ENCODE results near the gene CACNG6.
"Not testable (repeated sequence)": the region's sequence is repeated elsewhere in the genome, so short reads cannot be mapped to it uniquely, and the experiment has no call there.

The CACNG6 gene

DNA sequence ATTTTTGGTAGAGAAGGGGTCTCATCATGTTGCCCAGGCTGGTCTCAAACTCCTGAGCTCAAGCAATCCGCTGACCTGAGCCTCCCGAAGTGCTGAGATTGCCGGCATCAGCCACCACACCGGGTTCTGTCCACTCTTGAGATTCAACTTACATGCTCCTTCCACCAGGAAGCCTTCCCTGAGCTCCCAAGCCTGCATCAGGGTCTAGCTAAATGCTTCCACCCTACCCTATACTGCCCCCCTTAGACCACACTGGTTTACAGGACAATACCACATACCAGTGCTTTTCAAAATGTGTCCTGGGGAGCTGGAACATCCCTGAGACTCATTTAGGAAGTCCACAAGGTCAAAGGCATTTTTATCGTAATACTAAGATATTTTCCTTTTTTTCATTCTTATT, 43.8 kb upstream of the CACNG6 start:
- ATAC-seq: peak; percentile 47; the same call in 2 of the 3 replicates
- TF ChIP-seq, protein P1, sequence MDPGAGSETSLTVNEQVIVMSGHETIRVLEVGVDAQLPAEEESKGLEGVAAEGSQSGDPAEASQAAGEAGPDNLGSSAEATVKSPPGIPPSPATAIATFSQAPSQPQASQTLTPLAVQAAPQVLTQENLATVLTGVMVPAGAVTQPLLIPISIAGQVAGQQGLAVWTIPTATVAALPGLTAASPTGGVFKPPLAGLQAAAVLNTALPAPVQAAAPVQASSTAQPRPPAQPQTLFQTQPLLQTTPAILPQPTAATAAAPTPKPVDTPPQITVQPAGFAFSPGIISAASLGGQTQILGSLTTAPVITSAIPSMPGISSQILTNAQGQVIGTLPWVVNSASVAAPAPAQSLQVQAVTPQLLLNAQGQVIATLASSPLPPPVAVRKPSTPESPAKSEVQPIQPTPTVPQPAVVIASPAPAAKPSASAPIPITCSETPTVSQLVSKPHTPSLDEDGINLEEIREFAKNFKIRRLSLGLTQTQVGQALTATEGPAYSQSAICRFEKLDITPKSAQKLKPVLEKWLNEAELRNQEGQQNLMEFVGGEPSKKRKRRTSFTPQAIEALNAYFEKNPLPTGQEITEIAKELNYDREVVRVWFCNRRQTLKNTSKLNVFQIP (CRISPR knock-in tag; IDR thresholded peaks at IDR 0.05; ENCODE audit: borderline replicate concordance, low read depth): no peak
- TF ChIP-seq ZFP30 (CRISPR knock-in tag; IDR thresholded peaks at IDR 0.05) (no peak), BACH2 (CRISPR knock-in tag; IDR thresholded peaks at IDR 0.05; ENCODE audit: borderline replicate concordance) (no peak), PPARA (CRISPR knock-in tag; IDR thresholded peaks at IDR 0.05; ENCODE audit: borderline replicate concordance) (no peak), ESRRG (CRISPR knock-in tag; IDR thresholded peaks at IDR 0.05) (no peak), TCF4 (CRISPR knock-in tag; IDR thresholded peaks at IDR 0.05; ENCODE audit: borderline replicate concordance) (no peak), ZC3H10 (CRISPR knock-in tag; IDR thresholded peaks at IDR 0.05) (no peak), ZFP3 (CRISPR knock-in tag; IDR thresholded peaks at IDR 0.05) (no peak), RARB (CRISPR knock-in tag; IDR thresholded peaks at IDR 0.05) (no peak), GLIS3 (CRISPR knock-in tag; IDR thresholded peaks at IDR 0.05) (no peak), CSRNP3 (CRISPR knock-in tag; IDR thresholded peaks at IDR 0.05) (no peak), TSHZ2 (CRISPR knock-in tag; IDR thresholded peaks at IDR 0.05) (no peak), ZNF565 (CRISPR knock-in tag; conservative IDR thresholded peaks at IDR 0.05; ENCODE audit: low read depth) (no peak), SNAI2 (CRISPR knock-in tag; IDR thresholded peaks at IDR 0.05) (no peak), ZNF70 (CRISPR knock-in tag; IDR thresholded peaks at IDR 0.05) (no peak), TOX (CRISPR knock-in tag; IDR thresholded peaks at IDR 0.05; ENCODE audit: borderline replicate concordance) (no peak)
- TF ChIP-seq, protein P2, sequence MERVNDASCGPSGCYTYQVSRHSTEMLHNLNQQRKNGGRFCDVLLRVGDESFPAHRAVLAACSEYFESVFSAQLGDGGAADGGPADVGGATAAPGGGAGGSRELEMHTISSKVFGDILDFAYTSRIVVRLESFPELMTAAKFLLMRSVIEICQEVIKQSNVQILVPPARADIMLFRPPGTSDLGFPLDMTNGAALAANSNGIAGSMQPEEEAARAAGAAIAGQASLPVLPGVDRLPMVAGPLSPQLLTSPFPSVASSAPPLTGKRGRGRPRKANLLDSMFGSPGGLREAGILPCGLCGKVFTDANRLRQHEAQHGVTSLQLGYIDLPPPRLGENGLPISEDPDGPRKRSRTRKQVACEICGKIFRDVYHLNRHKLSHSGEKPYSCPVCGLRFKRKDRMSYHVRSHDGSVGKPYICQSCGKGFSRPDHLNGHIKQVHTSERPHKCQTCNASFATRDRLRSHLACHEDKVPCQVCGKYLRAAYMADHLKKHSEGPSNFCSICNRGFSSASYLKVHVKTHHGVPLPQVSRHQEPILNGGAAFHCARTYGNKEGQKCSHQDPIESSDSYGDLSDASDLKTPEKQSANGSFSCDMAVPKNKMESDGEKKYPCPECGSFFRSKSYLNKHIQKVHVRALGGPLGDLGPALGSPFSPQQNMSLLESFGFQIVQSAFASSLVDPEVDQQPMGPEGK (CRISPR knock-in tag; IDR thresholded peaks at IDR 0.05; ENCODE audit: borderline replicate concordance): no peak
- TF ChIP-seq, protein P3, sequence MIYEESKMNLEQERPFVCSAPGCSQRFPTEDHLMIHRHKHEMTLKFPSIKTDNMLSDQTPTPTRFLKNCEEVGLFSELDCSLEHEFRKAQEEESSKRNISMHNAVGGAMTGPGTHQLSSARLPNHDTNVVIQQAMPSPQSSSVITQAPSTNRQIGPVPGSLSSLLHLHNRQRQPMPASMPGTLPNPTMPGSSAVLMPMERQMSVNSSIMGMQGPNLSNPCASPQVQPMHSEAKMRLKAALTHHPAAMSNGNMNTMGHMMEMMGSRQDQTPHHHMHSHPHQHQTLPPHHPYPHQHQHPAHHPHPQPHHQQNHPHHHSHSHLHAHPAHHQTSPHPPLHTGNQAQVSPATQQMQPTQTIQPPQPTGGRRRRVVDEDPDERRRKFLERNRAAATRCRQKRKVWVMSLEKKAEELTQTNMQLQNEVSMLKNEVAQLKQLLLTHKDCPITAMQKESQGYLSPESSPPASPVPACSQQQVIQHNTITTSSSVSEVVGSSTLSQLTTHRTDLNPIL (CRISPR knock-in tag; IDR thresholded peaks at IDR 0.05; ENCODE audit: low read depth): no peak

- ATAC-seq: not testable (repeated sequence)
Observed at GRCh38 chr19:53948611-53949010, 42.8 kb upstream of the CACNG6 start.

DNA sequence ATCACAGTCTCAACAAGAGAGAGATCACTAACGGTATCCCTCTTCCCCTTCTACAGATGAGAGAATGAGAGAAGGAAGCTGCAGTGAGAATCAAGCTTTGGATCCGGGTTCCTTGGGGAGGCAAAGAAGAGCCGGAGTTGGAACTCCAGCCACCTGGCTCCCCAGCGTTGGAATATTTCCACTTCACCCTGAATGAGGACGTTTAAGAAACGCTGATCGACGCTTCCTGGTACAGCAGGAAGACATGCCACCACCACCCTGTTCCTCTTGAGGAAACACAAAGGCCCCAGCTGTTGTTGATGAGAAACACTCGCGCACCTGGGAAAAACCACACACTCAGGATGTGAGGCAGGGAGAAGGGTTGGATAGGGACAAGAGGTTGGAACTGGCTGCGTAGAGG, 40.0 kb upstream of the CACNG6 start:
- ATAC-seq: no peak
- TF ChIP-seq ZFP3 (CRISPR knock-in tag; IDR thresholded peaks at IDR 0.05): no peak
- TF ChIP-seq TOX (CRISPR knock-in tag; IDR thresholded peaks at IDR 0.05; ENCODE audit: borderline replicate concordance): no peak
- no peak for TF ChIP-seq TSHZ2 (CRISPR knock-in tag; IDR thresholded peaks at IDR 0.05)
- no peak for TF ChIP-seq CSRNP3 (CRISPR knock-in tag; IDR thresholded peaks at IDR 0.05)
- no peak for TF ChIP-seq ESRRG (CRISPR knock-in tag; IDR thresholded peaks at IDR 0.05)

Measured in SK-N-SH treated with all-trans-retinoic acid at 6 μM for 48 hours (cell line).